HUES6 (cell line): ENCODE results near the gene SORBS2.

Experiments
- H3K27ac ChIP-seq: 2 replicates; pipeline ENCODE4 v1.7.0; 2013; ENCODE audit warnings: low read depth, mild to moderate bottlenecking, low read length, inconsistent platforms
- H3K27me3 ChIP-seq: 2 replicates; pipeline ENCODE4 v1.6.1; 2013; ENCODE audit warnings: low read length; ENCODE audit not compliant: control insufficient read depth, insufficient read depth
- H3K36me3 ChIP-seq: 2 replicates; pipeline ENCODE4 v1.6.1; 2013; ENCODE audit warnings: low read length; ENCODE audit not compliant: control insufficient read depth, insufficient read depth
- H3K4me1 ChIP-seq: 2 replicates; pipeline ENCODE4 v1.6.1; 2013; ENCODE audit warnings: low read length; ENCODE audit not compliant: control insufficient read depth, insufficient read depth
- H3K4me3 ChIP-seq: 2 replicates; pipeline ENCODE4 v1.5.1; 2013; ENCODE audit warnings: low read depth, low read length
- H3K9ac ChIP-seq: one replicate; pipeline ENCODE4 v1.6.1; 2013; ENCODE audit warnings: mild to moderate bottlenecking, low read length
- H3K9me3 ChIP-seq: 2 replicates; pipeline ENCODE4 v1.6.1; 2013; ENCODE audit warnings: low read depth, low read length; ENCODE audit not compliant: control insufficient read depth, insufficient read depth

Gene SORBS2

DNA sequence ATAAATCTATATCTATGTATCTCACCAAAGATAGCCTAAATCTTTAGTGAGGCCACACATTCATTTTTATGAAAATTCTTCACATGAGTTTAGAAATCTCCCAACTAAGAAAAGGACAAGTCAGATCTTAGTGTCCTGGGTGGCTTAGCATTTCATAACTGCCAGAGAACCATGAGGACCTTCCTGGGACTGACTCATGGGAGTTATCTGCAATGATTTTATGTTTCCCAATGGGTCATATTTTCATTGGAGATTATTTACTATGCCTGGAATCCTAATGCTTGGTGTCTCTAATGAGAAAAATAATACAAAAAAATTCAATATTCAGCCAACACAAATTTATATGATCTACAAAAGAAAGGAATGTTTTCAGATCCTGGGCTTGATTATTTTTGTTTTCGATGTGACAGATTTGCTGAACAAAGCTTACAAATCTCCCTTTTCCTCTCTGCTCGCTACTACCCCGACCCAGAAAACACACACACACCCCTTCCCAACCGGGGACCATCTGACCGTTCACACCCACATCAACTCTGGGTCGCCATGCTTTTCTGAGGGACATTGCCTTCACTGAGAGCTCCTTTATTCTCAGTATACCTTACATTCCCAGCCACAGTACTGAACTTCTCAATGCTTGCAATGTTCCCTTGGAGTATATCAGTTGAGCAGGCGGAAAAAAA, 40.1 kb downstream of the SORBS2 start:
- Histone ChIP-seq H3K27me3 (no peaks in the 10 kb centered on the region), H3K4me1 (peaks cover 38% of the 10 kb centered on the region), H3K9ac (no peak overlapping the region), H3K4me3 (no peak overlapping the region), H3K27ac (no peak overlapping the region), H3K9me3 (peaks cover 4% of the 10 kb centered on the region; the same call in 1 of the 2 replicates), H3K36me3 (no peaks in the 10 kb centered on the region)

DNA sequence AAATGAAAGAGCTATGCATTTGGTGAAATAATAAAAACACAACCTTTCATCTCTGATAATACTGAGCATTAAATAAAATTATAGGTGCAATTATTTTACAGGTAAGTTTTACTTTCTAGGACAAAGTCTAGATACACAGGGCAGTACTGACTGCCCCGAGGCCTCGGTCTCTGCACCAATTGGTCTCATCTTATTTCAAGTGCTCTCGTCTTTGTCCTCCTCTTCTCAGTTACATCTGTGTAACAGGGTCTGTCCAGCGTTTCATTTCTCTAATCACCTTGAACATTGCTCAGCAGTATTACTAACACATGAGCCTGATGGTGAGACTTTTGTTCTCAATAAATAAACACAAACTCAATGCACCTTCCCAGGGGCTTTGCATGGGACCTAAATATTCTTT, 44.5 kb downstream of the SORBS2 start:
- no peak overlapping the region for H3K4me3 ChIP-seq
- H3K27ac ChIP-seq, result no peak overlapping the region
- no peak overlapping the region for H3K9ac ChIP-seq
- no peaks in the 10 kb centered on the region for H3K36me3 ChIP-seq
- no peaks in the 10 kb centered on the region for H3K27me3 ChIP-seq
- H3K9me3 ChIP-seq, result peaks cover 4% of the 10 kb centered on the region; the same call in 1 of the 2 replicates
- H3K4me1 ChIP-seq, result no peaks in the 10 kb centered on the region

DNA sequence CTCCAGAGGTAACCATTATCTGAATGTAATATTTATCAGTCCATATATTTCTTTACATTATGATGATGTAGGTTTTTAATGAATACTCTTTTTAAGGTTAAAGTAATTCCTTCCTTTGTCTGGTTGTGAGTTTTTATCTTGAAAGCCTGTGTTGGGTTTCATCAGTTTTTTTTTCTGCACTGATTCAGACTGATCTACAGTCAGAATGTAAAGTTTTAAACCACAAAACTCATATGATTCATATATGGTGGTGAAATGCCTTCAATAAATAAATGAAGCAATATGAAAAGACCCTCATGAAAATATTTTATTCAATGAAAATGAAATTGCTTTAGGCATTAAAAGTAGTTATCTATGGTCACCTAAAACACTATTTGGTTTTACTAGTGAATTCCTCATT, 47.1 kb downstream of the SORBS2 start:
- no peaks in the 10 kb centered on the region for H3K9me3 ChIP-seq
- no peaks in the 10 kb centered on the region for H3K4me1 ChIP-seq
- H3K9ac ChIP-seq, result no peak overlapping the region
- no peaks in the 10 kb centered on the region for H3K27me3 ChIP-seq
- no peak overlapping the region for H3K4me3 ChIP-seq
- no peaks in the 10 kb centered on the region for H3K36me3 ChIP-seq
- no peak overlapping the region for H3K27ac ChIP-seq

DNA sequence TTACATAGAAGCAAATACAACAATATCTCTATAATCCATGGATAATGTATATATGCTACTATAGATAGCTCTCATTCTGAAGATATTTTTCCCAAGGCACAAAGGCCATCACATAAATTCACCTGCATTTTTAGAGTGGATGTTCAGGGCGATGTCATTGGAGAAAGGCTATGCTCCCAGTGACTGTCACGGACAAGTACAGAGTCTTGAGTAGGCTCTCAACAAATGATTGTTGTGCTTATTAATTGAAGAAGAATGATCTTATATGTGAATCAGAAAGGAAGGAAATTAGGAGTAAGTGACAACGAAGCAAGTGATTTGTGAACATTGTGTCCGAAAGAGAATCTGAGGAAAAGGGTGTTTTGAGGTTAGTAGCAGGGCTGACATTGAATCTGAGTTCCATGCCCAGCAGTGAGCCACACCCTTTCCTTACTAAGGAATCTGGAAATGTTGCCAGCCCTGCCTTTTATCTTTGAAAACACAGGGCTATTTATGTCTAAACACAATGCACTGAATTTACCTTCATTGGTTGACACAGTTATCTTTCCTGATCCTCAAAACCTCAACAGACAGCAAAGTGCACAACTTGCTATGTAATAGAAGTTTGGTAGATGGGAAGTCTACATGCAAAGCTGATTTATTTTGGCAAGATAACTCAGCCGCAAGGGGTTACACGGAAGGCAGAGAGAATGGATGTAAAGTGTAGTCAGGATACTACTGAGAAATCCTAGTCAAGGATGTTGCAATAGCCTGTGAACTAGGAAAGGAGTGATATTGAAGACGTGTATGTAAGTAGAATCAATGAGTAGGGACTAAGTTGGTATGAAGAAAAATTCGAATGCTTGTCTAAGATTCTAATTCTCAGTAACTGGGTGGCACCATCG, 50.4 kb downstream of the SORBS2 start:
- H3K4me3 ChIP-seq, result no peak overlapping the region
- H3K27me3 ChIP-seq, result no peaks in the 10 kb centered on the region
- H3K36me3 ChIP-seq, result no peaks in the 10 kb centered on the region

DNA sequence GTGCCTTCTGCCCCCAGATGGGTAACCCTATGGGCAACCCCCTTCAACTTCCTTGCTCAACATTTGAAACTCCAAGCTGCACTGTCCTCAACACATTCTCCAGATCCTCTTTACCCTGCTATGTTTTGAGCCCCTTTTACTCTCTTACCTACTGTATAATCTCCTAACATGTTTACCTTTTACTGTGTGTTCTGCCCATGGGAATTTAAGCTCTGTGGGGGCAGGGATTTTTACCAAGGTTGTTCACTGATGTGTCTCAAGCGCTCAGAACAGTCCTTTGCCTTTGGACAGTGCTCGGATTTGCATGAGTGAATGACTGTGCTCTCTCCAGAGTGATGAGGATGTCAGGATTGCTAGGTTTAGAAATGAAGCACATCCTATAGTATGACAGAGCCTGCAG, 53.2 kb downstream of the SORBS2 start:
- H3K4me1 ChIP-seq, result no peaks in the 10 kb centered on the region
- H3K36me3 ChIP-seq, result no peaks in the 10 kb centered on the region
- no peaks in the 10 kb centered on the region for H3K9me3 ChIP-seq
- no peaks in the 10 kb centered on the region for H3K27me3 ChIP-seq
- H3K4me3 ChIP-seq, result no peak overlapping the region
- no peak overlapping the region for H3K9ac ChIP-seq
- H3K27ac ChIP-seq, result no peak overlapping the region

More for the DNA sequence above, 50.4 kb downstream of the SORBS2 start:
- H3K4me1 ChIP-seq, result no peaks in the 10 kb centered on the region
- no peak overlapping the region for H3K9ac ChIP-seq
- H3K9me3 ChIP-seq, result no peaks in the 10 kb centered on the region
- H3K27ac ChIP-seq, result no peak overlapping the region

DNA sequence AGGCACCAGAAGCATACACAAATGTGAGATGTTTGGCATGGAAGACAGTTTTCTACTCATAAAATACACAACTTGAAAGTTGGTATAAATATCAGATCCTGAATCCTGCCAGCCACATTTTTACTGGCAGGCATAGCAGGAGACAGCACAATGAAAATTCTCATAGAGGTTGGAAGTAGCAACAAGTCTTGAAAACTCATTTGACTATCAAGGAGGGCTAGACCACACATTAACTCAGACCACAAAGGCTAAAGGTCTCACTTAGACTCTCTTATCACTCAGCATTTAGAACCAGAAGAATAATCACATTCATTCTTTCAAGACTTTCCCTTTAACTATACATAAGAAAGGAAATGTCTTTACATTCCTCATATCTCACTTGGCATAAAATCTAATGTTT, 56.5 kb downstream of the SORBS2 start:
- no peak overlapping the region for H3K27ac ChIP-seq
- no peaks in the 10 kb centered on the region for H3K4me1 ChIP-seq
- no peak overlapping the region for H3K4me3 ChIP-seq
- H3K27me3 ChIP-seq, result no peaks in the 10 kb centered on the region
- H3K9me3 ChIP-seq, result no peaks in the 10 kb centered on the region
- no peak overlapping the region for H3K9ac ChIP-seq
- no peaks in the 10 kb centered on the region for H3K36me3 ChIP-seq

DNA sequence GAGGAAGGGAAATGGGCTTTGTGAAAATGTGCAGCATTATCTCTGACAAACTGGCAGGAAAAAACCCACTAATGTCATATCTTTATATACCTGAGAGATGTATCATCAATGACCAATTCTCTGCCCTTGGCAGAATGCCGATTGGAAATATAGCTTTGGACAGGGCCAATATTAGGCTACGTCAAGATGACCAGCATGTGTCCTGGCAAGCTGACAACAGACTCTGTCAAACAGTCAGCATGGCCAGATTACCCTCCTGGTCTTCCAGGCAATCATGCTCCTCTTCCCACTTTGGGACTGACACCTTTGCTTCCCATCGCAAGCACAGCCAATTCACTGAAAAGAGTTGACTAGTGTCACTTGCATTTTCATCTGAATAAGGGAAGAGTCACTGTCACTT, 57.0 kb downstream of the SORBS2 start:
- Histone ChIP-seq H3K36me3 (no peaks in the 10 kb centered on the region), H3K4me1 (no peaks in the 10 kb centered on the region), H3K9me3 (no peaks in the 10 kb centered on the region), H3K27me3 (no peaks in the 10 kb centered on the region), H3K27ac (no peak overlapping the region), H3K4me3 (no peak overlapping the region), H3K9ac (no peak overlapping the region)

DNA sequence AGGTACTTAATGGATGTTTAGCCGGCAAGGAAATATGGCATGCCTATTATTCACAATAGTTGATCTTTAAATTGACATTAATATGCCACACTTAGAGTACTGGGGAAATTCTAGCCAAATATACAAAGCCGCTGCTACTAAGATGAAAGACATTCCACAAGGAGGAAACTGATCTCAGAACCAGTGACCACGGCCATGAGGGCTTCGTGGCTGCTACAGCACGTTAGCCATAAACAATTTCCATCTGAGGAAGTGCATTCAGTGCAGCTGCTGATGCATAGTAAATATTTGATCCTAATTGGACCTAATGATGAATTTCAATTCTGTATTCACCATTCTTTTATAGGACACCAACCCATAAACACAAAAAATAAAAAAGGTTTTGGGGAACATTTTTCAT, 59.1 kb downstream of the SORBS2 start:
- Histone ChIP-seq H3K9me3 (no peaks in the 10 kb centered on the region), H3K27me3 (no peaks in the 10 kb centered on the region), H3K36me3 (no peaks in the 10 kb centered on the region), H3K9ac (no peak overlapping the region), H3K4me3 (no peak overlapping the region), H3K4me1 (no peaks in the 10 kb centered on the region), H3K27ac (no peak overlapping the region)

DNA sequence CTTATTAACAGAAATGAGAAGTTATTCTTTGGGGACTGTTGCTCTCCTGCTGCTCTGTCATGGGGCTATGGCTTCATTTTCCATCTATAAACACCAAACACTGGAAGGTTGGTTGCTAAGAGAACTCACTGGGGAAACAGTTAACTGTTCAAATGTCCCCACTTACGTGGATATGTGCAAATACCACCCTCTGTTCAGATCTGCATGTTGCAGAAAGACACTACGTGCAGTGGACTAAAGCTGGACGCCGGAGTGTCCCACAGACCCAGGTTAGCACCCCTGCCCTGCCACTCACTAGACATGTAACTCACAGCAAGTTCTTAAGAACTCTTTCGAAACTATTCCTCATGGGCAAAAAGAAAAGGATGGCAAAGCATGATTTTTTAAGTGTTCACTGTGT, 62.1 kb downstream of the SORBS2 start:
- no peak overlapping the region for H3K4me3 ChIP-seq
- H3K9ac ChIP-seq, result no peak overlapping the region
- H3K4me1 ChIP-seq, result no peaks in the 10 kb centered on the region
- H3K27me3 ChIP-seq, result no peaks in the 10 kb centered on the region
- H3K27ac ChIP-seq, result no peak overlapping the region
- H3K9me3 ChIP-seq, result no peaks in the 10 kb centered on the region
- H3K36me3 ChIP-seq, result no peaks in the 10 kb centered on the region

DNA sequence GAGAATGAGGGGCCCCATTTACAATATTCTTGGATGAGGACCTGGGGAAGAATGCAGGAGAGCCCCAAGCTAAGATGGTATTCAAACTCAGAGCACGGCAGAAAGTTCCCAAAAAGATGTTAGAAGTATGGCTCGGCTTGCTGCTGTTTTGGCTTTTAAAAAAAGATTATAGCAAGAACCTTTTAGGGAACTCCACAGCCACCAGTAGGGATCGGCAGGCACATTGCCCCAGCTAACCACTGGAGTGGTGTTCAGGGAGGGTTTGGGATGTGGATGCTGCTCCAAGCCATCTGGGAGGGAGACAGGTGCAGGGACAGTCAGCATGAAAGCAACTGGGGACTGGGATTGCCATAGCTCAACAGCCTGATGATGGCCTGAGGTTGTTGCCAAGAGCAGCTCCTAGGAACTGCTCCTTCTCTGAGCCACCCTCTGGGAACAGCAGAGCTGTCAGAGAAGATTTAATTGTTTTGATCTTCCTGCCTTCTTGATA, 63.0 kb downstream of the SORBS2 start:
- no peak overlapping the region for H3K9ac ChIP-seq
- no peak overlapping the region for H3K4me3 ChIP-seq
- no peaks in the 10 kb centered on the region for H3K27me3 ChIP-seq
- no peaks in the 10 kb centered on the region for H3K9me3 ChIP-seq
- H3K36me3 ChIP-seq, result no peaks in the 10 kb centered on the region
- no peaks in the 10 kb centered on the region for H3K4me1 ChIP-seq
- H3K27ac ChIP-seq, result no peak overlapping the region

DNA sequence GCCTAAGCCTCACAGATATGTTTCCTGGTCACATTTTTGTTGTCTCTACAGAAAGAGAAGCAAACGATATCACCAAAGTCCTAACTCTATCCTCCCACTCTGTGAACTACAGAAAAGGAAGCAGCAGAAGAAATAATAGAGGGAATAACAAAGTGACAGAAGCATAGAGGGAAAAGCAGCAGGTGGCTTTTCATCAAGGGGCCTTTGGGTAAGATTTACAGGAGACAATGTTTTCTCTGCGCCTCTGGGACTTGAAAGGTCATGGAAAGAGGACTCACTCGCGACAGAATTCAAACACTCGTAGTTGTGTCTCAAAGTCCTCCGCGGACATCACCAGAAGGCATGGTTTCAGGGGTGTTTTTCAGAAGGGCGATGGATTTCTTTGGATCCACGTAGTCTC, 66.1 kb downstream of the SORBS2 start:
- Histone ChIP-seq H3K9me3 (peaks cover under 1% of the 10 kb centered on the region; the same call in 1 of the 2 replicates), H3K4me1 (peaks cover 6% of the 10 kb centered on the region), H3K4me3 (no peak overlapping the region), H3K36me3 (no peaks in the 10 kb centered on the region), H3K27ac (no peak overlapping the region), H3K9ac (no peak overlapping the region), H3K27me3 (no peaks in the 10 kb centered on the region)
